Activated T-helper 9 cell treated with anti-CD3 and anti-CD28 coated beads, Interleukin-2, amount 50 U/mL, for 16 hours (primary cell): Measurements from ENCODE around the gene NEU1.
"Not testable (repeated sequence)": the region's sequence is repeated elsewhere in the genome, so short reads cannot be mapped to it uniquely, and the experiment has no call there.

ENCODE experiments used
- DNase-seq: peaks from one replicate; pipeline ENCODE4 v3.0.0-alpha.2; 2020; ENCODE audit warnings: low read depth

The NEU1 gene

DNA sequence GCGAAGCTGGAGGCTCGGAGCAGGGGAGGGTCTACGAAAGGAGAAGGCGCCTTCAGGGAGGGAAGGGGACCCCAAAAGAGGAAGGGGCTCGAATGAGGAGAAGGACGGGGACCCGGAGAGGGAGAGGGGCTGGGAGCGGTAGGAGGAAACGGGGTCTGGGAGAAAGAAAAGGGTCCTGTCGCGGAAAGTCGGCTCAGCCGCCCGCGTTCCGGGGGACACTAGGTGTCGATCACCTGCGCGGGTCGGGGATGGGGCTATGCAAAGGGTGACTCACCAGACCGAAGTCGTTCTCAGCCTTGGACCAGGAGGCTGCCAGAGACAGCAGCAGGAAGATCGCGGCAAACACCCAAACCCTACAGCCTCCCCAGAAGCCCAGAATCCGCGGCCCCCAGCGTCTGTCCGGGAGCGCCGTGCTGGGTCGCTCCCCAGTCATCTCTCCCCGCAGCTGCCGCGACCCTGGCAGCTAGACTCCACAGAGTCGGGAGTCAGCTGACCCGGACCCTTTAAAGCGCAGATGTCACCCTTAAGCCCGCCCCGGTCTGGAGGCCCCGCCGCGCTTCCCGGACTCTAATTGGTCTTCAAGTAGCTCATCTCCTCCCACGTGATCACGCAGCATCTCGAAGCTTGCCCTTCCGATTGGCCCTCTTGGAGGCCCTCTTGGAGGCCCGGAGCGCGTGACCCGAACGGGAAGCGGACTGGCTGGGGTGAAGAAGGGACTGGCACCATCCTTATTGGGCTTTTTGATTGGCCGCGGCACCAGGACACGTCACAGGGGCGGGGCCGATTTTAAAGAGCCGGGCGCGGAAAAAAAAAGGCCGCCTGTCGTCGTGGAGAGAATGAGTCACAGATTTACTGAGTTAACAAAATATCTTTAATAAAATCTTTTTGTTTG lies at the start of gene NEU1:
Gene NEU1, minus strand, starts transcription at position 478 of the 892 bp plus-strand sequence. Its CDS starts 45 bp downstream, at position 433.
- peak; percentile 98 for DNase-seq

DNA sequence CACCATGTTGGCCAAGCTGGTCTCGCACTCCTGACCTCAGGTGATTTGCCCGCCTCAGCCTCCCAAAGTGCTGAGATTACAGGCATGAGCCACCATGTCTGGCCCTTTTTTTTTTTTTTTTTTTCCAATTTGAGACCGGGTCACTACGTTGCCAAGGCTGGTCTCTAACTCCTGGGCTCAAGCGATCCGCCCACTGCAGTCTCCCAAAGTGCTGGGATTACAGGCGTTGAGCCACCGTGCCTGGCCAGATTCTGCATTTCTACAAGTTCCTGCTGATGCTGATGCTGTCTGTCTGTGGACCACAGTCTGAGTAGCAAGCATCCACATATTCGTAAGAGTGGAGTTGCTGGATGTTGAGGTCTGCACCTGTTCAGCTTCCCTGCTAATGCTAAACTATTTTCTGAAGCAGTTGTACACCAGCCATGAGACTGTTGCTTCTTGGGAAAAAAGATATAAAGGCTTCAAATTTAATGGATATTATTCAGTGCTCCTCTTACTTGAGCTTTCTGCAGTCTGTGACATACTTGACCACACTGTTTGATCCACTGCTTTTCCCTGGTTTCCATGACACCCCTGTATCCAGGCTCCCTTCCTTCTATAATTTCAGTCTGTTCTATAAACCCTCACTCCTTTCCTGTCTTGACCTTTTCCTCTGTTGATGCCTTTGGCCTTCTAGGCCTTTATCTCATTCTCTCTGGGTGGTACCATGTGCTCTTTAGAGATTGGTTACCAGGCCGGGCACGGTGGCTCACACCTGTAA lies 49.4 kb upstream of the NEU1 start:
- no peak for DNase-seq

DNA sequence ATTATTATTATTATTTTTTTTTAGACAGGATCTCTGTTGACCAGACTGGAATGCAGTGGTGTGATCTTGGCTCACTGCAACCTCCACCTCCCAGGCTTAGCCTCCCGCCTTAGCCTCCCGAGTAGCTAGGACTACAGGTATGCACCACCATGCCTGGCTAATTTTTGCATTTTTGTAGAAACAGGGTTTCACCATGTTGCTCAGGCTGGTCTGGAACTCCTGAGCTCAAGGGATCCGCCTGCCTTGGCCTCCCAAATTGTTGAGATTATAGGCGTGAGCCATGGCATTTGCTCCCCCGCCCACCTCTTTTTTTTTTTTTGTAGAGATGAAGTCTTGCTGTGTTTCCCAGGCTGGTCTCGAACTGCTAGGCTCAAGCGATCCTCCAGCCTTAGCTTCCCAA lies 46.7 kb upstream of the NEU1 start:
- not testable (repeated sequence) for DNase-seq

DNA sequence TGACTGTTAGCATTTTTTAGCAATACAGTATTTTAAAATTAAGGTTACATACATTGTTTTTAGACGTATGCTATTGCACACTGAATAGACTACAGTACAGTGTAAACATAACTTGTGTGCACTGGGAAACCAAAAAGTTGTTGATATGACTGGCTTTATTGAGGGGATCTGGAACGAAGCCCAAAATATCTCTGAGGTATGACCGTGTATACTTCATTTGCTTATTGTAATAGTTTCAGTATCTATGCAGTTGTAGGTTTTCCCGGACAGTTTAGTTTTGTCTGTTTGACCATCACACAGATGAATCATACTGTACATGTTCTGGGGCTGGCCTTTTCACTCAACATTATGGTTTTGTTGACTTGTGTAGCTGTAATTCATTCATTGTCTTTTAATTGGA lies 46.2 kb upstream of the NEU1 start:
- DNase-seq = no peak

DNA sequence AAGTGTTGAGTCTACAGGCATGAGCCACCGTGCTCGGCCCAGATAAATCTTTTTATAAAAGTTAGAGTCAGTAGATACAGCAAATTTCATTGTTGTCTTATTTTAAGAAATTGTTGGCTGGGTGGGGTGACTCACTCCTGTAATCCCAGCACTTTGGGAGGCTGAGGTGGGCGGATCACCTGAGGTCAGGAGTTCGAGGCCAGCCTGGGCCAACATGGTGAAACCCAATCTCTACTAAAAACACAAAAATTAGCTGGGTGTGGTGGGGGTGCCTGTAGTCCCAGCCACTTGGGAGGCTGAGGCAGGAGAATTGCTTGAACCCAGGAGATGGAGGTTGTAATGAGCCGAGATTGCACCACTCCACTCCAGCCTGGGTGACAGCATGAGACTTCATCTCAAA lies 45.6 kb upstream of the NEU1 start:
- DNase-seq = not testable (repeated sequence)

DNA sequence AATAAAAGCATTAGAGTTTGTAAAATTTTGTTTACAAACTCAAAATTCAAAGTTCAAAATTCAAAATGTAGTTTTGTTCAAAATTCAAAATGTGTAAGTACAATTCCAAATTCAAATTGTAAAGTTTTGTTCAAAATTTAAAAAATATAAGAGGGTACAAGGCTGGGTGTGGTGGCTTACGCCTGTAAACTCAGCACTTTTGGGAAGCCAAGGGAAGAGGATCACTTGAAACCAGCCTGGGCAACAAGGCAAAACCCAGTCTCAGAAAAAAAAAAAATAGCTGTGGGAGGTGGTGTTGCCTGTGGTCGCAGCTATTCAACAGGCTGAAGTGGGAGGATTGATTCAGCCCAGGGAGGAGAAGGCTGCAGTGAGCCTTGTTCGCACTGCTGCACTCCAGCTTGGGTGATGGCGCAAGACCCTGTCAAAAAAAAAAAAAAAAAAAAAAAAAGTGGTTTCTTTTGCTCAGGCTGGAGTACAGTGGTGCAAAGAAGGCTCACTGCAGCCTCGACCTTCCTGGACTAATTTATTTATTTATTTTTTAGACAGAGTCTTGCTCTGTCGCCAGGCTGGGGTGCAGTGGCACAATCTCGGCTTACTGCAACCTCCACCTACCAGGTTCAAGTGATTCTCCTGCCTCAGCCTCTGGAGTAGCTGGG lies 44.7 kb upstream of the NEU1 start:
- no peak for DNase-seq

DNA sequence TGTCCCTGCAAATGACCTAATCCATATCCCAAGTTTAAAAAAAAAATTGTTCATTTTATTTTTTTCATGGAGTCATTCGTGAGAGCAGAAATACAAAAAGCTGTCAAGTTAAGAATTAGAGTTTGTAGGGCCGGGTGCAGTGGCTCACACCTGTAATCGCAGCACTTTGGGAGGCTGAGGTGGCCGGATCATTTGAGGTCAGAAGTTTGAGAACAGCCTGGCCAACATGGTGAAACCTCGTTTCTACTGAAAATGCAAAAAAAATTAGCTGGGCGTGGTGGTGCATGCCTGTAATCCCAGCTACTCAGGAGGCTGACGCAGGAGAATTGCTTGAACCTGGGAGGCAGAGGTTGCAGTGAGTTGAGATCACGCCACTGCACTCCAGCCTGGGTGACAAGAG lies 44.1 kb upstream of the NEU1 start:
- DNase-seq = not testable (repeated sequence)

DNA sequence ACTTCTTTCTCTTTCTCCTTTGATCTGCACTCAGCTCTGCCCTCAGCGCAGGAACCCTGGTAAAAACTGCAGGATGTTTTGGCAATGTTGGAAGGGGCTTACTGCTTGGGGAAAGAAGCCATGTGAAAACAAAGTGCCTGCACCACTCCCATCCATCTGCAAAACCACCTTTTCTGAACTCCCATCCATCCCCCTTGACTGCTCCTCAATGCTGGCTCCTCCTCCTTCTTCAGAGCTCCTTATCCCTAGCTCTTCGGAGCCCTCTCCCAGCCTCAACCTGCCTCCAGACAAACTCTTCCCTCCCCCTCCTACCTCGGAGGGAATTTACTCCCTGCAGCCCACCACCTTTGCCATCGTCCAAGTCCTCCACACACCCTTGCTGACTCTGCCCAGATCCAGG lies 43.5 kb upstream of the NEU1 start:
- DNase-seq = no peak

DNA sequence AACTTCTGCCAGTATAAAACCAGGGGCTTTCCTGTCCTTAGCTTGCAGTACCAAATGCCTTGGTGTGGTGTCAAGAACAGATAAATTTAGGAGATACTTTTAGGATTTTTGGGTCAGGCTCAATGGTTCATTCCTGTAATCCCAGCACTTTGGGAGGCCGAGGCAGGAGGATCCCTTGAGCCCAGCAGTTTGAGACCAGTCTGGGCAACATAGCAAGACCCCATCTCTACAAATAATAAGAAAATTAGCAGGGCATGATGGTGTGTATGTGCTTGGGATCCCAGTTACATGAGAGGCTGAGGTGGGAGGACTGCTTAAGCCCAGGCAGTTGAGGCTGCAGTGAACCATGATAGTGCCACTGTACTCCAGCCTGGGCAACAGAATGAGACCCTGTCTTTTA lies 42.4 kb upstream of the NEU1 start:
- no peak for DNase-seq

DNA sequence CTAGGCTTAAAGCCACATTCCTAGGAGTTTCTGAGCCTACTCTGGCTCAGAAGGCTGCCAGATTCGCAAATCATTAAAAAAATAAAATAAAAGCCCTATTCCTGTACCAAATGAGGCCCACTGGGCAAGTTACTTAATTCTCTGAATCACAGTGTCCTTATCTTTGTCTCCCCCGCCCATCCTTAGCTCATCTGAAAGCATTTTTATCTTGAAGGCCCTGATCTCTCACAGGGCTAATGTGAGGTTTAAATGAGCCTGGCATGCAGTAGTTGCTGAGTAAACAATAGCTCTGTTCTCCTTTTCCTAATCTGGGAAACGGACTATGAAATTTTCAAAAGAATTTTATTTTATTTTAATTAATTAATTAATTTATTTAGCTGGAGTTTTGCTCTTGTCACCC lies 41.3 kb upstream of the NEU1 start:
- DNase-seq = no peak

DNA sequence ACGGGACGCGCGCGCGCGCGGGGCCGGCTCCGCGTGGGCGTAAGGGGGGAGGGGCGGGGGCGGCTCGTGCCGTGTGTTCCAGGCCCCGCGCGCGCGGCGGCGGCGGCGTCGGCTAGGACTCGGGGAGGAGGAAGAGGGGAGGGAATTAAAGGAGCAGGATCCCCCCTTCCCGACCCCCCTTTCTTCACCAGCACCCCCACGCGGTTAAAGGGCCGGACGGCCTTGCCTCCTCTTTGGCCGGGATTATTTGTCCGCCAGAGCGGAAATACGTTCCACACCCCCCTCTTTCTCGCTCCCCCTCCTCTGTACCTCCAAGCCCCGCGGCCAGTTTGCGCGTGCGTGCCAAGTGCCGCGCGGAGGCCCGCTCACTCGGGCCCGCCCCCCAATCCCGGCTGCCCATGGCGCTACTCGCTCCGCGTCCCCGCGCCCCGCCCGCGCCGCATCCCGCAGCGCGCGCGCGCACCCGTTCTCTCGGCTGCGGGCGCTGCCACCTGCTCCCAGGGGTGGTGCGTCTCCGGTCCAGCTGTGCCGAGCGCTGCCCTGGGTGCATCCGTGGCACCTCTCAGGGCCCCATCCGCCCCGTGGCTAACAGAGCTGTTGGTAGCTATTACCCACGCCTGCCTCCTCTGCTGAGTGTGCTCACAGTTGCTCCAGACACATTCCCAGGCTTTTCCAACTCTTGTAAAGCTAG lies 39.5 kb upstream of the NEU1 start, which contains the start of gene ZBTB12:
Gene ZBTB12, minus strand, starts transcription at position 134 of the 691 bp plus-strand sequence. CDS start 781 bp downstream, outside the sequence.
- peak; percentile 79 for DNase-seq

DNA sequence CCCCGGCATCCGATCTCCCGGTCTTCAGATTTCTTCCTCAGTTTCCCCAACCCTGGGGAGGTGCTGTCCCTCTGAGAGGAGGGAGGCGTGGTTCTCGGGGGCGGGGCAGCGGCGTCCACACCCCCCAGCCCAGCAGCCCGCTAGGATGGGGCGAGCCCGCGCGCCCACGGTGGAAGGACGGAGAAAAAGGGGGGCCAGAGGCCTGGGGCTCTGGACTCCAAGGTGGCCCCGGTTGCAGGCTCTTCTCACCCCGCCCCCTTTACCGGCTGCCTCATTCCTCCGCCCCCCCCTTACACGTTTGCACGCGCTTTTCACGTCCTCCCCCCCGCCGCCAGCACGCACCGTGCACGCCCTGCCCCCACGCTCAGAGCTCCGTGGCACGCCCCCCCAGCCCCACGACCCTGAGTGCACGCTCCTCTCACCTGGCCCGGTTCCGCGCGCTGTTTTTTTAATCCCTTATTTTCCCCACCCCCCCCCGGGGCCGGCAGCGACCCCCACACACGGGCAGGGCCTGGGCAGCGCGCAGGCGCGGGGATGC lies 38.9 kb upstream of the NEU1 start:
- peak; percentile 64 for DNase-seq

DNA sequence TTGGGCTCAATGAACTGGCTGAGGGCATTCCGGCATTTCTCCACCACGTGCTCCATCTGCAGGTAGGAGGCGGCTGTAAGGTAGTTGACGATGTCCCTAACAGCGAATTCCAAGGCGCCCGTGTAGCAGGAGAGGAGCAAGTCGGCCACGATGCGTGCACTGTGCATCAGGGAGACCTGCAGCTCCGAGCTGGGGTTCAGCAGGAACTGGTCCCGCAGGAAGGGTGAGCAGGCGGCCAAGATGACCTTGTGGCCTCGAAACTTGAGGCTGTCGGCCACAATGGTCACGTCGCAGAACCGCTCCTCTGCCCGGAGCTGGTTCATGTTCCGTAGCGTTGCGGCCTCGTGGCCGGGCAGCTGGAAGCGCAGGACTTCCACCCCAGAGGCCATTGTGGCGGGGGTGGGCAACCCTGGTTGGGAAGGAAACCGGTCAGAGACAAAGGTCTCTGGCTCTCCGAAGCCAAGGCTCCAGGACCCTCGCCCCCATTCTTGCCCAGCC lies 38.3 kb upstream of the NEU1 start:
- no peak for DNase-seq

DNA sequence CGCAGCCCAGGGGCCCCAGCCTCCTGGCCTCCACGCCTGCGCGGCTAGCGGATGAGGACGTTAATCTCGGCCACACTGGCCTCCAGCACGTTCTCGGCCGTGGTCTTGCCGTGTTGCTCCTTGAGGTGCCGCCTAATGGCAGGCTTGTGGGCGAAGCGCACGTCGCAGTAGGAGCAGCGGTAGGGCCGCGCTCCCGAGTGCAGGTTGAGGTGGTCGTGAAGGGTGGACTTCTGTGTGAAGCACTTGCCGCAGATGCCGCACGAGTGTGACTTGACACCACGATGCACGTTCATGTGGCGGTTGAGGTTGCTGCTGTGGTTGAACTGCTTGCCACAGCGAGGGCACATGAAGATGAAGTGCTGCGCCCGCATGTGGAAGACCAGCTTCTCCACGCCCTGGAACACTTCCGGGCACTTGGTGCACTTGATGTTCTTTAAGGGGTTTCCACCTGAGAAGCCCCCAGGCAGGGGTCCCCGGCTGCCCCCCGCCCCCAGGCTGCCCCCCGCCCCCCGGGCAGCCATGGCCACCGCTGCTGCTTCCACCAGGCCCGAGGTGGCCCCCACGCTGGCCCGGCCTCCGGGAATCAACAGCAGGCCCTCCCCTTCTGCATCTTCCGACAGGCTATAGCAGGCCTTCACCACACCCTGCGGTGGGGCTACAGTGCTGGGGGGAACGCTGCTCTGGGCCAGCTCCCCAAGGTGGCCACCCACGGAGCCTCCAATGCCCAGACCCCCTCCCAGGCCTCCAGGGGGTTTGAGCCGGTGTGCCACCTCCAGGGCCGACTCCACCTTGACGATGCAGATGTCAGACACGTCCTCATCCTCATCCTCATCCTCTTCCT lies 37.5 kb upstream of the NEU1 start:
- DNase-seq = no peak

DNA sequence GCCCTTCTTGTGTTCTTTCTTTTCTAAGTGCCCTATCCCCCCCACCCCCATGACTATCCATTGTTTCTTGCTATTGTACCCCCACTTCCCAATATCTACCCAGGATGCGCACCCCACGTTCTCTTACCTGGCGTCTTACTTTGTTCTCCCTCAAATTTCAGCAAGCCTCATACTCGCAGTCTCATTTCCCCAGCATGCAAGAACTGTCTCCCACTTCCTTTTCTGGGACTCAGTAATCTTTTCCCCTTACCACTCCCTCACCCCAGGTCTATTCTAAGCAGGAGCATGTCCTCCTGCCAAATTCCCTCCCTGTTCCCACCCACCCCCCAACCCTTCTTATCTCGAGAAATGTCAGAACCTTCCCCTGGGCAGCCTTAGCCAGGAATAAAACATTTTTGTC lies 36.6 kb upstream of the NEU1 start:
- no peak for DNase-seq

DNA sequence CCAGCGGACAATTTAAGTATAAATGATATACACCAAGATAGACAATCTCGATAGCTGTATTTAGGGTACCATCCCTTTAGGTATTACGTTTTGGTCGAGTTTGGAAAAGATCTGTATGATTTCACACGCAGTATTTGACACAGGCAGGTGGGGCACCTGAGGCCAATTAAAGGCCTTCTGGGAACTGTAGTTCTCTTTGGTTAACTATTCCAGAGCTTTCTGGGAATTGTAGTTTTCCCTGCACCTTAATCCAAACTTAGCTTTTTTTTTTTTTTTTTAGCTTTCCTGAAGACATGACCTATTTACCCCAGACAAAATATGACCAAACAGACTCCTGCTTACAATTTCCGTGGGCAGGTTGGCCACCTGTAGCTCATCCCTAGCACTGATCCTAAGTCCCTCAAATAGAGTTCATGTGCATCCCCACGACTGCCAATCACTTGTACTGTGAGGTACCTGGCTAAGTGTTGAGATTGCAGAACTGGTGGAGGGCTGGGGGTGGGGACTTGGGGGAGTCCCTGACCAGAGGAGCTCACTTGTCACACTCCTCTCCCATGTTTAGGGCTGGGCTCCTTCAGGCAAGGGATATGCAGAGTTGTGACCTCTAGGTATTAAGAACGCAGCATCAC lies 35.9 kb upstream of the NEU1 start:
- DNase-seq = no peak

DNA sequence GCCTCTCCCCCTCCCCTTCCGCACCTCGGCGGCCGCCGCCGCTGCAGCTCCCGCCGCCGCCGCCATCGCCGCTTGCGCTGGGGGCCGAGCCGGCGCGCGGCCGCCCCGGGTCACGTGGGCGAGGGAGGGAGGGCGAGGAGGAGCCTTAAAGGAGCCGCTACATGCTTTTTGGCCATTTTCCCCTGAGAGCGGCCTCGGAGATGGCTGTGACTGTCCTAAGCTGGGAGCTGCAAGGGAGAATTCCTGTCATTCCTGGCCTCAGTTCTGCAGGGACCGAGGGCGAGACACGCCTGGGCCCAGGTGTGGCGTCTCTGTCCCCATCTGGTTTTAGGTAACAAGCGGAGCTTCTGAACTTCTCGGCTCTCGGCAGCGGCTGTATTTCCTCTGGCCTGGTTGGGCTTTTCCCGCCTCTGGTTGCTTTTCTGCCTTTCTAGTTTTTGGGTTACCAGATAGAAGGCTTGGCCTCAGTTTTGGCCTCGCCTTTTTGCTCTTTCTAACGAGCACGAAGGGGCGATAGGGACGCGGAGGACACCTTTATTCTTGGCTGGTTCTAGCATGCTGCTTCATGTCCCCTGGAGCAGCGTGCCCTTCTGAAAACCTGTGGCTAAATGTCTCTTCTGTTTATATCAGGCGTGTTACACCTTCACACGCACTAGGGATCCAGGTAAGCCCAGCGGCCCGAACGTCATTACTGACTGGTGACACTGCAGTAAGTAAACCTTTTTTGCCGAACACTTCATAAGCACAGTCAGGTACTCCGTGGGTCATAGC lies 35.2 kb upstream of the NEU1 start, which contains the start of gene EHMT2:
Gene EHMT2, minus strand, starts transcription at position 87 of the 771 bp plus-strand sequence. Its CDS starts 21 bp downstream, at position 66.
- DNase-seq = peak; percentile 80

DNA sequence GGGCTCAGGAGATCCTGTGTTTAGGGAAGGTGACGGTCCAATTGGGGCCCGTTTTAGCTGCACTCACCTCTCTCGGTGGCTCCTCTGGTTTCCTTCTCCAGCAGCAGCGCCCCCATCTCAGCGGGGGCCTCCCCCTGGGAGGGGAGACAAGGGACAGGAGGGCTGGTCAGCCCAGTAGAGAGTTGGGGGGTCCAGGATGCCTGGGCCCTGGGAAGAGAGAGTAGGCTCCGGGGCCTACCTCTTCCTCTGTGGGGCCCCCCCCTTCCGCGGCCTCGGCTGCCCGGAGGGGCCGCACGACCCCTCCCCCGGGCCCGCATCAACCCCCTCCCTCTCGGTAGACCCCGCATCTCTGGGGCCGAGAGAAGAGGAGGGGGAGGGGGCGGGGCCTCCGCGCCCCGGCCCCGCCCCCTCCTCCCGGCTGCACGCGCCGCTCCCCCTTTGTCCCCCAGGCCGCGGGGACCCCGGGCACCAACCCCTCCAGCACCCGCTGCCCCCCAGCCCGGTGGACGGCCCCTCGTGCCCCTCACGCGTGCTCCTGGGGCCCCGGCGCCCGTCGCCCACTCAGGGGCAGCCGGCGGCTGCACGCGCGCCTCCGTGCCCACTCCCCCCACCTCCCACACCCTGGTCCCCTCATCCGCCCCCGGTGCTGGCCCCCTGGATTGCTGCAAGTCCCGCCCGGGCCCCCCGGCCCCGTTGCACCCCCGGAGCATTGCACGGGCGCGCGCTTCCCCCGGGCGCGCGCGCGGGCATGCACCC lies 34.4 kb upstream of the NEU1 start:
- DNase-seq = no peak
